ENCODE data around the gene BNIP5.

GRCh38 chr6:36360241-36361054 is 23.8 kb upstream of the BNIP5 start:
- TF ChIP-seq EZH2 (IDR thresholded peaks at IDR 0.05) (no peak), POLR2AphosphoS5 (IDR thresholded peaks at IDR 0.05; ENCODE audit: borderline replicate concordance, low read depth, low read length) (no peak)
